Stimulated activated CD8-positive, alpha-beta memory T cell treated with anti-CD3 and anti-CD28 coated beads, Interleukin-12 subunit alpha, Interleukin-12 subunit beta, amount 100 ng/mL, for 24 hours (primary cell): Measurements from ENCODE around the gene PPP1CB.

ENCODE experiments used
- DNase-seq: peaks from one replicate; pipeline ENCODE4 v3.0.0-alpha.2; 2020; ENCODE audit errors: extremely low read depth

PPP1CB gene

GRCh38 chr2:28745225-28745624 lies 6.4 kb upstream of the PPP1CB start:
- no peak for DNase-seq

- no peak for DNase-seq
Observed at GRCh38 chr2:28745876-28746275, 5.8 kb upstream of the PPP1CB start.

GRCh38 chr2:28746429-28747111 lies 5.1 kb upstream of the PPP1CB start:
- no peak for DNase-seq

GRCh38 chr2:28747714-28748113 lies 3.9 kb upstream of the PPP1CB start:
- no peak for DNase-seq

- DNase-seq: no peak
Observed at GRCh38 chr2:28748176-28748575, 3.5 kb upstream of the PPP1CB start.

GRCh38 chr2:28748941-28749340 lies 2.7 kb upstream of the PPP1CB start:
- no peak for DNase-seq

GRCh38 chr2:28749526-28749925 lies 2.1 kb upstream of the PPP1CB start:
- no peak for DNase-seq

GRCh38 chr2:28750316-28751251 lies 1.0 kb upstream of the PPP1CB start:
- no peak for DNase-seq

GRCh38 chr2:28751956-28752630 lies 463 bp downstream of the PPP1CB start:
- DNase-seq: no peak

GRCh38 chr2:28752631-28753376 lies 1.2 kb downstream of the PPP1CB start:
- no peak for DNase-seq

GRCh38 chr2:28754321-28754720 lies 2.7 kb downstream of the PPP1CB start:
- no peak for DNase-seq

- DNase-seq: no peak
Observed at GRCh38 chr2:28755421-28755820, 3.8 kb downstream of the PPP1CB start.

GRCh38 chr2:28758459-28758858 lies 6.8 kb downstream of the PPP1CB start:
- DNase-seq: no peak

- DNase-seq: no peak
Observed at GRCh38 chr2:28761420-28761819, 9.8 kb downstream of the PPP1CB start.

GRCh38 chr2:28764909-28765711 lies 13.5 kb downstream of the PPP1CB start:
- no peak for DNase-seq

GRCh38 chr2:28766070-28766469 lies 14.4 kb downstream of the PPP1CB start:
- DNase-seq: no peak

GRCh38 chr2:28767337-28767736 lies 15.7 kb downstream of the PPP1CB start:
- DNase-seq: no peak

GRCh38 chr2:28768422-28768821 lies 16.8 kb downstream of the PPP1CB start:
- DNase-seq: no peak

GRCh38 chr2:28768952-28769351 lies 17.3 kb downstream of the PPP1CB start:
- no peak for DNase-seq

- DNase-seq: no peak
Observed at GRCh38 chr2:28772351-28772750, 20.7 kb downstream of the PPP1CB start.

GRCh38 chr2:28776471-28776870 lies 24.8 kb downstream of the PPP1CB start:
- DNase-seq: no peak
